ENCODE measurements around the gene PLEKHS1.

PLEKHS1 gene
- total RNA-seq: 0 to 0.09 (median 0) reads per million in 3 donors

DNA sequence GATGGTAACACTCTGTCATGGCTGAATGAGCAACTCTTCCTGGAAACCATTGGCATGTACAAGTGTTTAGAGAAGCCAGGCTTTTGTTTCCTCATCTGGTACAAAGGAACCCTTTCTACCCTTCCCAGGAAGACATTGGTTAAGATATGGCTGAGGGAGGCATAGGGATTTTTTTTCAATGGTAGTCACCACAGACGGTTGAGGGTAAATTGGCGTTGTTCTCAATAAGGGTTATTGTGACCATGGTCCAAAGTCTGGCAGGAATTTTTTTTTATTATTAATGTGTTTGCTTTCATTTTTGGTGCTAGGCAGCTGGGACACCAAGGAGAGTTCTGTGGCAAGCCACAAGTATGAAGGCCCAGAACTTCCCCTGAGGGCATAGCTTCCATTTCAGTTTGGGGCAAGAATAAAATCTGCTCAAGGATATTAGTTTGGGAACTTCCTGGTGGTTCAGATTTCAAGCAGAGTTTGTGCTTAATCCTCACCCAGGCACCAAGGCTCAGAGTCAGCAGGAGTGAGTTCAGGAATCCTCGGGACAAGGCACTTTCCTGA lies at the start of gene PLEKHS1:
TSS of gene PLEKHS1 (plus strand) at position 502 of the 552 bp plus-strand sequence. CDS start 3,596 bp downstream, outside the sequence.
- H3K4me3 ChIP-seq (ENCODE audit: insufficient read depth, low read depth, low read length, poor library complexity, severe bottlenecking): no peak within 1 kb of the TSS
- H3K27ac ChIP-seq (ENCODE audit: insufficient read depth, low read length, poor library complexity, severe bottlenecking): no peak within 1 kb of the TSS
- no peak for DNase-seq
- H3K4me1 ChIP-seq (ENCODE audit: control insufficient read depth, insufficient read depth, low read length, poor library complexity, severe bottlenecking): no peaks in the 10 kb centered on the region
- no peaks in the 10 kb centered on the region for H3K36me3 ChIP-seq (ENCODE audit: control insufficient read depth, insufficient read depth, low read length)
- H3K27me3 ChIP-seq (replicated peaks; ENCODE audit: control insufficient read depth, insufficient read depth, low read length, poor library complexity, severe bottlenecking): no peaks in the 10 kb centered on the region
- no peaks in the 10 kb centered on the region for H3K9me3 ChIP-seq (ENCODE audit: control insufficient read depth, low read length)

- H3K36me3 ChIP-seq (ENCODE audit: control insufficient read depth, insufficient read depth, low read length): no peaks in the 10 kb centered on the region
- no peaks in the 10 kb centered on the region for H3K9me3 ChIP-seq (ENCODE audit: control insufficient read depth, low read length)
- H3K4me3 ChIP-seq (ENCODE audit: insufficient read depth, low read depth, low read length, poor library complexity, severe bottlenecking): no peak overlapping the region
- no peak overlapping the region for H3K27ac ChIP-seq (ENCODE audit: insufficient read depth, low read length, poor library complexity, severe bottlenecking)
- no peak for DNase-seq
- no peaks in the 10 kb centered on the region for H3K27me3 ChIP-seq (replicated peaks; ENCODE audit: control insufficient read depth, insufficient read depth, low read length, poor library complexity, severe bottlenecking)
- peaks cover 10% of the 10 kb centered on the region for H3K4me1 ChIP-seq (ENCODE audit: control insufficient read depth, insufficient read depth, low read length, poor library complexity, severe bottlenecking)
These were observed 46.7 kb upstream of the PLEKHS1 start for GRCh38 chr10:113704637-113705343.

- DNase-seq: no peak
- Histone ChIP-seq H3K9me3 (ENCODE audit: control insufficient read depth, low read length) (no peaks in the 10 kb centered on the region), H3K4me3 (ENCODE audit: insufficient read depth, low read depth, low read length, poor library complexity, severe bottlenecking) (no peak overlapping the region)
These were observed 46.2 kb upstream of the PLEKHS1 start for GRCh38 chr10:113705344-113705652.

DNA sequence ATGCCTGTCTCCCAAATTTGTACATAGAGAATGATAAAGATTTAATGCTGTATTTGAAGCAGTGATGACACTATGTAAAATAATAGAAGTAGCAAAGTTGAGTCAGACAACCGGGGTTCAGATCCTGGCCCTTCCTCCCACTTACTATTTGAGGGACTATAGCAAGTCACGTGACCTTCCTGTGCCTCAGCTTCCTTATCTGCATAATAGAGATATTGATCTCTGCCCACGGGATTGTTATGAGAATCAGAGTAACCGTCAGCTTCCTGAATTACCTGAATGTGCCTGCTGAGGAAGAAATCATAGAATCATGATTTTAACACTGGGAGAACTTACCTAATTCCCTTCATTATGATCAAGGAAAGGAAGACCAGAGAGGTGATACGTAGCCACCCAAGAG lies 44.9 kb upstream of the PLEKHS1 start:
- H3K27ac ChIP-seq (ENCODE audit: insufficient read depth, low read length, poor library complexity, severe bottlenecking): no peak overlapping the region
- no peaks in the 10 kb centered on the region for H3K27me3 ChIP-seq (replicated peaks; ENCODE audit: control insufficient read depth, insufficient read depth, low read length, poor library complexity, severe bottlenecking)
- H3K9me3 ChIP-seq (ENCODE audit: control insufficient read depth, low read length): no peaks in the 10 kb centered on the region
- H3K4me1 ChIP-seq (ENCODE audit: control insufficient read depth, insufficient read depth, low read length, poor library complexity, severe bottlenecking): peaks cover 10% of the 10 kb centered on the region
- no peak overlapping the region for H3K4me3 ChIP-seq (ENCODE audit: insufficient read depth, low read depth, low read length, poor library complexity, severe bottlenecking)
- H3K36me3 ChIP-seq (ENCODE audit: control insufficient read depth, insufficient read depth, low read length): no peaks in the 10 kb centered on the region
- DNase-seq: no peak

More at GRCh38 chr10:113705344-113705652, 46.2 kb upstream of the PLEKHS1 start:
- no peaks in the 10 kb centered on the region for H3K36me3 ChIP-seq (ENCODE audit: control insufficient read depth, insufficient read depth, low read length)
- no peaks in the 10 kb centered on the region for H3K27me3 ChIP-seq (replicated peaks; ENCODE audit: control insufficient read depth, insufficient read depth, low read length, poor library complexity, severe bottlenecking)
- no peak overlapping the region for H3K27ac ChIP-seq (ENCODE audit: insufficient read depth, low read length, poor library complexity, severe bottlenecking)
- peaks cover 10% of the 10 kb centered on the region for H3K4me1 ChIP-seq (ENCODE audit: control insufficient read depth, insufficient read depth, low read length, poor library complexity, severe bottlenecking)

DNA sequence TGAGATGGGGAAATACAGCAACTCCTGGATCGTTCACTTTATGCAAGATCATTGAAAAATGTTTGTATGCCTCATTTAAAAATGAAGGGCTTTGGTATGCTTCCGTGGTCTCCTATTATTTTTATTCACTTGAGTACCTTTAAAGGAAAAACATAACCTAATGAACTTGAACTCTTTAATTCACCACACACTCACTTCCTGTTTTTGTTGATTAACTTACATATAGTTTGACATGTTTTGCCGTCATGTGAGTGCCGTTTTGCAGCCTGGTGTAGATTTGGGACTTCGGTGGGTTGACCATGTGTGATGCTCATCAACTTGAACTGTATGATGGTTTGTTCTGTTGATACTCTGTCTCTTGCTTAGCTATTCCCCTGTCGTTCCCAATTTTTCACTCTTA lies 42.8 kb upstream of the PLEKHS1 start:
- Histone ChIP-seq H3K36me3 (ENCODE audit: control insufficient read depth, insufficient read depth, low read length) (no peaks in the 10 kb centered on the region), H3K4me1 (ENCODE audit: control insufficient read depth, insufficient read depth, low read length, poor library complexity, severe bottlenecking) (peaks cover 10% of the 10 kb centered on the region), H3K4me3 (ENCODE audit: insufficient read depth, low read depth, low read length, poor library complexity, severe bottlenecking) (no peak overlapping the region), H3K27me3 (replicated peaks; ENCODE audit: control insufficient read depth, insufficient read depth, low read length, poor library complexity, severe bottlenecking) (no peaks in the 10 kb centered on the region), H3K27ac (ENCODE audit: insufficient read depth, low read length, poor library complexity, severe bottlenecking) (no peak overlapping the region), H3K9me3 (ENCODE audit: control insufficient read depth, low read length) (no peaks in the 10 kb centered on the region)
- no peak for DNase-seq

- no peaks in the 10 kb centered on the region for H3K36me3 ChIP-seq (ENCODE audit: control insufficient read depth, insufficient read depth, low read length)
- no peak overlapping the region for H3K27ac ChIP-seq (ENCODE audit: insufficient read depth, low read length, poor library complexity, severe bottlenecking)
- no peaks in the 10 kb centered on the region for H3K9me3 ChIP-seq (ENCODE audit: control insufficient read depth, low read length)
- peaks cover 10% of the 10 kb centered on the region for H3K4me1 ChIP-seq (ENCODE audit: control insufficient read depth, insufficient read depth, low read length, poor library complexity, severe bottlenecking)
- DNase-seq: no peak
- no peaks in the 10 kb centered on the region for H3K27me3 ChIP-seq (replicated peaks; ENCODE audit: control insufficient read depth, insufficient read depth, low read length, poor library complexity, severe bottlenecking)
- H3K4me3 ChIP-seq (ENCODE audit: insufficient read depth, low read depth, low read length, poor library complexity, severe bottlenecking): no peak overlapping the region
These were observed 42.2 kb upstream of the PLEKHS1 start for GRCh38 chr10:113709221-113709838.

GRCh38 chr10:113711142-113711541 lies 40.3 kb upstream of the PLEKHS1 start:
- Histone ChIP-seq H3K4me3 (ENCODE audit: insufficient read depth, low read depth, low read length, poor library complexity, severe bottlenecking) (no peak overlapping the region), H3K36me3 (ENCODE audit: control insufficient read depth, insufficient read depth, low read length) (no peaks in the 10 kb centered on the region), H3K9me3 (ENCODE audit: control insufficient read depth, low read length) (no peaks in the 10 kb centered on the region), H3K27me3 (replicated peaks; ENCODE audit: control insufficient read depth, insufficient read depth, low read length, poor library complexity, severe bottlenecking) (no peaks in the 10 kb centered on the region), H3K4me1 (ENCODE audit: control insufficient read depth, insufficient read depth, low read length, poor library complexity, severe bottlenecking) (peaks cover 10% of the 10 kb centered on the region), H3K27ac (ENCODE audit: insufficient read depth, low read length, poor library complexity, severe bottlenecking) (no peak overlapping the region)
- no peak for DNase-seq

DNA sequence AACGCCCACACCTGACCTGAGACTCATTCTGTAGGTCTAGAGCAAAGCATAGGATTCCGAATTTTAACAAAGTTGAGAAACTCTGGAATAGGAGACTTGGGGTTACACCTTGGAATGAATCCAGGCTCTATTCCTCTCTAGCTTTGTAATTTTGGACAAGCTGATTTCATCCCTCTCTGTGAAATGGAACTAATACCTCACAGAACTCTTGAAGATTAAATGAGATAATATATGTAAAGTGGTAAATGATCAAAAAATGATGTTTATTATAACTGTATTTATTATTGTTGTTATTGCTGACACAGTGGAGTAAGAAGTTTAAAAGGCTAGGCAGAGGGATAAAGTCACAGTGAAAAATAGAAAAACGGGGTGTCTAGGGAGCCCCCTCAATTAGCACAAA lies 39.5 kb upstream of the PLEKHS1 start:
- DNase-seq: no peak
- Histone ChIP-seq H3K27me3 (replicated peaks; ENCODE audit: control insufficient read depth, insufficient read depth, low read length, poor library complexity, severe bottlenecking) (no peaks in the 10 kb centered on the region), H3K36me3 (ENCODE audit: control insufficient read depth, insufficient read depth, low read length) (peaks cover 4% of the 10 kb centered on the region), H3K4me3 (ENCODE audit: insufficient read depth, low read depth, low read length, poor library complexity, severe bottlenecking) (no peak overlapping the region), H3K4me1 (ENCODE audit: control insufficient read depth, insufficient read depth, low read length, poor library complexity, severe bottlenecking) (peaks cover 3% of the 10 kb centered on the region), H3K27ac (ENCODE audit: insufficient read depth, low read length, poor library complexity, severe bottlenecking) (no peak overlapping the region), H3K9me3 (ENCODE audit: control insufficient read depth, low read length) (no peaks in the 10 kb centered on the region)

DNA sequence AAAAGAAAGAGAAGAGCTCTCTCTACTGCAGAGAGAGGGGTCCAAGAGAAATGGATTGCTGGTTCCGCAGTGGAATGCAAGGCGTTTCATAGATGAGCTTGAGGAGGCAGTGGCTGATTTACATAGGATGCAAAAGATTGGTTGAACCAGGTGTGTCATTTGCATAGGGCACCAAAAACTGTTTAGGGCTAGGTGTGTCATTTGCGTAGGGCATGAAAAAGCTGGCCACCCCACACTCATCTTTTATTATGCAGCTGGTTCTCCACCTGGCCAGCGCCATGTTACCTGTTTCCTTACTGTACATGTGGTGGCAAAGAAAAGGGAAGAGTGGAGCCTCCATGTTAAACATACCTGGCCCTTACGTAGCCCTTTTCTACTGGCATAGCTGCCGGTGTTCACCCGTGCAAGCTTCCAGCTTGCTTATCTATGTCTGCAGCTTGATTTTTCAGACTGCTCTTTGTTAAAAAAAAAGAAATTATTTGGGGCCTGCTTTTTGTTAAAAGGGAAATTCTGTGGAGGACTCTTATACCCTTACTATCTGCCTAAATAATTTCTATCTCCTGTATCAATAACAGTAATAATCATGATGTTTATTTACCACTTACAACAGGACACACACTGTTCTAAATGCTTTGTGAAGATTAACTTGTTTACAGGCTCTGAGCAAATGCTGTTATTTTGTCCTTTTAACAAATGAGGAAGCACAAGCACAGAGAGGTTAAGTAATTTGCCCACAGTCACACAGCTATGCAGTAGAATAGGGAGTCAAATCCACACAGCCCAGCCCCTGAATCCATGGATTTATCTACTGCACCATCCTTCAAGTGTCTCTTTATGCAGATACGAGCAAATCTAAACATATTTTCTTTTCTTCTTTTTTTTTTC lies 38.5 kb upstream of the PLEKHS1 start:
- Histone ChIP-seq H3K9me3 (ENCODE audit: control insufficient read depth, low read length) (no peaks in the 10 kb centered on the region), H3K27me3 (replicated peaks; ENCODE audit: control insufficient read depth, insufficient read depth, low read length, poor library complexity, severe bottlenecking) (no peaks in the 10 kb centered on the region), H3K4me3 (ENCODE audit: insufficient read depth, low read depth, low read length, poor library complexity, severe bottlenecking) (no peak overlapping the region), H3K4me1 (ENCODE audit: control insufficient read depth, insufficient read depth, low read length, poor library complexity, severe bottlenecking) (no peaks in the 10 kb centered on the region), H3K36me3 (ENCODE audit: control insufficient read depth, insufficient read depth, low read length) (peaks cover 5% of the 10 kb centered on the region), H3K27ac (ENCODE audit: insufficient read depth, low read length, poor library complexity, severe bottlenecking) (no peak overlapping the region)
- DNase-seq: no peak

DNA sequence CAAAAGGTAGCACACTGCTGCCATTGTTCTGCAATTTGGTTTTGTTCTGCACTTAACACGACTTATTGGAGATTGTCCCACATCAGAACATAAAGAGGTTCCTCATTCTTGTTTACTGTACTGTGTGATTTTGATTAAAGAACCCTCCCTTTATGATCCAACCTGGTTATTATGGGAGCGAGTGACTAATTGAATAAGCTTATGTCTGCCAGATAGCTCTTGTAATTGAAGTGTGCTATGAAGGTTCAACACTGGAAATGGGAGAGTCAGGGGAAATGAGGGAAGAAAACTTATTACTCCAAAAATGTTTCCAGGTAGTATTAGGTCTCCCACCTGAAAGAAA lies 37.9 kb upstream of the PLEKHS1 start:
- no peak for DNase-seq
- Histone ChIP-seq H3K9me3 (ENCODE audit: control insufficient read depth, low read length) (no peaks in the 10 kb centered on the region), H3K27ac (ENCODE audit: insufficient read depth, low read length, poor library complexity, severe bottlenecking) (no peak overlapping the region), H3K4me3 (ENCODE audit: insufficient read depth, low read depth, low read length, poor library complexity, severe bottlenecking) (no peak overlapping the region), H3K4me1 (ENCODE audit: control insufficient read depth, insufficient read depth, low read length, poor library complexity, severe bottlenecking) (no peaks in the 10 kb centered on the region), H3K36me3 (ENCODE audit: control insufficient read depth, insufficient read depth, low read length) (peaks cover 6% of the 10 kb centered on the region), H3K27me3 (replicated peaks; ENCODE audit: control insufficient read depth, insufficient read depth, low read length, poor library complexity, severe bottlenecking) (no peaks in the 10 kb centered on the region)

Data from effector memory CD4-positive, alpha-beta T cell (primary cell).